Measurements from ENCODE around the gene TSBP1. TPM values are rescaled to one million over a fixed set of nuclear protein-coding genes. Genes with fewer than 3 reads are reported as not detected.

TSBP1 gene
- total and polyA plus RNA-seq, 2 of the 13 experiments (the other 11 are each of a cell fraction or from before 2014, with no cell fraction given), result not detected

DNA sequence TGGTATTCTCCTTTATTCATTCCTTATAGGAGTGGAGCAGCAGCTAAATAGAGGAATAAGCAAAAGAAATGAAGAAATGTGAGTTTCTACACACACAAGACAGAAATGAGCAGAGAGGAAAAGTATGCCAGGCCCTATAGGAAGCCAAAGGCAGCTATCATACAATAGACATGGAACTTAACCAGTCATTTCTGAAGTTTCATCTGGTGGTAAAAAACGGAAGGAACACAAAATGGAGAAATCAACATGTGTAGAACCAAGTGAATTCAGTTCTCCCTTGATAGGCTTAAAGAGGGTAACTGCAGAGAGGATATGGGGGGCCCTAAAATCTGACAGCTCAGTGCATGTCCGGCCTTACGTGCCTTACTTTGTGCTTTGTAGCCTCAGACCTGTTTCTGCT, 44.6 kb downstream of the TSBP1 start:
- DNase-seq (ENCODE audit: low spot score), result no peak
- intact Hi-C loops (cut with micrococcal nuclease; ENCODE audit: unreplicated experiment), result no loop called here
- Histone ChIP-seq H3K9ac (ENCODE audit: insufficient read depth, low read depth, low read length) (no peak overlapping the region), H2AFZ (ENCODE audit: low read length) (no peak overlapping the region), H3K27ac (ENCODE audit: extremely low read length, insufficient read depth, low read length) (no peak overlapping the region), H4K20me1 (ENCODE audit: insufficient read depth, low read length) (no peaks in the 10 kb centered on the region), H3K4me1 (ENCODE audit: insufficient read depth, low read length) (no peaks in the 10 kb centered on the region), H3K4me2 (ENCODE audit: low read depth, low read length) (no peak overlapping the region), H3K27me3 (ENCODE audit: control insufficient read depth in 1 of 2, insufficient read depth in 2 of 2, low read length in 2 of 2) (peaks cover 0 to 20% of the 10 kb centered on the region in 2 experiments; a peak in 1 of 5 replicates), H3K79me2 (ENCODE audit: insufficient read depth, low read length) (no peaks in the 10 kb centered on the region), H3K36me3 (replicated peaks in 1 of 2; ENCODE audit: control insufficient read depth in 1 of 2, insufficient read depth in 2 of 2, low read length in 2 of 2) (no peaks in the 10 kb centered on the region), H3K4me3 (replicated peaks in 1 of 3; ENCODE audit: insufficient read depth in 1 of 3, low read depth in 2 of 3, low read length in 3 of 3) (no peak overlapping the region), H3K9me3 (ENCODE audit: low read length) (no peaks in the 10 kb centered on the region)
- in situ Hi-C loops (cut with HindIII; ENCODE audit: extremely low pct_ligation_motif_present, low pct_unique_long_range_greater_than_20kb), result no loop called here
- 16% methylated on average over 3 of the region's 3 CpGs for WGBS (ENCODE audit: low lambda C conversion rate)
- ATAC-seq, result no peak
- TF ChIP-seq KLF9 (CRISPR knock-in tag; IDR thresholded peaks at IDR 0.05; ENCODE audit: low read depth), result no peak
- no peak for TF ChIP-seq ZFP36 (IDR thresholded peaks at IDR 0.05; ENCODE audit: borderline replicate concordance, low read depth, low read length, partially characterized antibody)
- TF ChIP-seq, protein P1, sequence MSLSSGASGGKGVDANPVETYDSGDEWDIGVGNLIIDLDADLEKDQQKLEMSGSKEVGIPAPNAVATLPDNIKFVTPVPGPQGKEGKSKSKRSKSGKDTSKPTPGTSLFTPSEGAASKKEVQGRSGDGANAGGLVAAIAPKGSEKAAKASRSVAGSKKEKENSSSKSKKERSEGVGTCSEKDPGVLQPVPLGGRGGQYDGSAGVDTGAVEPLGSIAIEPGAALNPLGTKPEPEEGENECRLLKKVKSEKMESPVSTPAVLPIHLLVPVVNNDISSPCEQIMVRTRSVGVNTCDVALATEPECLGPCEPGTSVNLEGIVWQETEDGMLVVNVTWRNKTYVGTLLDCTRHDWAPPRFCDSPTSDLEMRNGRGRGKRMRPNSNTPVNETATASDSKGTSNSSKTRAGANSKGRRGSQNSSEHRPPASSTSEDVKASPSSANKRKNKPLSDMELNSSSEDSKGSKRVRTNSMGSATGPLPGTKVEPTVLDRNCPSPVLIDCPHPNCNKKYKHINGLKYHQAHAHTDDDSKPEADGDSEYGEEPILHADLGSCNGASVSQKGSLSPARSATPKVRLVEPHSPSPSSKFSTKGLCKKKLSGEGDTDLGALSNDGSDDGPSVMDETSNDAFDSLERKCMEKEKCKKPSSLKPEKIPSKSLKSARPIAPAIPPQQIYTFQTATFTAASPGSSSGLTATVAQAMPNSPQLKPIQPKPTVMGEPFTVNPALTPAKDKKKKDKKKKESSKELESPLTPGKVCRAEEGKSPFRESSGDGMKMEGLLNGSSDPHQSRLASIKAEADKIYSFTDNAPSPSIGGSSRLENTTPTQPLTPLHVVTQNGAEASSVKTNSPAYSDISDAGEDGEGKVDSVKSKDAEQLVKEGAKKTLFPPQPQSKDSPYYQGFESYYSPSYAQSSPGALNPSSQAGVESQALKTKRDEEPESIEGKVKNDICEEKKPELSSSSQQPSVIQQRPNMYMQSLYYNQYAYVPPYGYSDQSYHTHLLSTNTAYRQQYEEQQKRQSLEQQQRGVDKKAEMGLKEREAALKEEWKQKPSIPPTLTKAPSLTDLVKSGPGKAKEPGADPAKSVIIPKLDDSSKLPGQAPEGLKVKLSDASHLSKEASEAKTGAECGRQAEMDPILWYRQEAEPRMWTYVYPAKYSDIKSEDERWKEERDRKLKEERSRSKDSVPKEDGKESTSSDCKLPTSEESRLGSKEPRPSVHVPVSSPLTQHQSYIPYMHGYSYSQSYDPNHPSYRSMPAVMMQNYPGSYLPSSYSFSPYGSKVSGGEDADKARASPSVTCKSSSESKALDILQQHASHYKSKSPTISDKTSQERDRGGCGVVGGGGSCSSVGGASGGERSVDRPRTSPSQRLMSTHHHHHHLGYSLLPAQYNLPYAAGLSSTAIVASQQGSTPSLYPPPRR (CRISPR knock-in tag; IDR thresholded peaks at IDR 0.05; ENCODE audit: borderline replicate concordance), result no peak
- TF ChIP-seq, protein P2, sequence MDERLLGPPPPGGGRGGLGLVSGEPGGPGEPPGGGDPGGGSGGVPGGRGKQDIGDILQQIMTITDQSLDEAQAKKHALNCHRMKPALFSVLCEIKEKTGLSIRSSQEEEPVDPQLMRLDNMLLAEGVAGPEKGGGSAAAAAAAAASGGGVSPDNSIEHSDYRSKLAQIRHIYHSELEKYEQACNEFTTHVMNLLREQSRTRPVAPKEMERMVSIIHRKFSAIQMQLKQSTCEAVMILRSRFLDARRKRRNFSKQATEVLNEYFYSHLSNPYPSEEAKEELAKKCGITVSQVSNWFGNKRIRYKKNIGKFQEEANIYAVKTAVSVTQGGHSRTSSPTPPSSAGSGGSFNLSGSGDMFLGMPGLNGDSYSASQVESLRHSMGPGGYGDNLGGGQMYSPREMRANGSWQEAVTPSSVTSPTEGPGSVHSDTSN (CRISPR knock-in tag; IDR thresholded peaks at IDR 0.05), result no peak
- no peak for TF ChIP-seq ZNF780A (CRISPR knock-in tag; IDR thresholded peaks at IDR 0.05)
- no peak for FAIRE-seq
- POLR2A ChIA-PET, result no interaction called here
- CTCF ChIA-PET (ENCODE audit: low intra/inter-chr PET ratio, low total read pairs), result no interaction called here
- BruUV-seq (replicated peaks), result no TSS peak

Measured in HepG2 (cell line).